HepG2 (cell line): ENCODE measurements around the gene AURKA. TPM values are rescaled to one million over a fixed set of nuclear protein-coding genes. Genes with fewer than 3 reads are reported as not detected.
A peak's percentile ranks its signal among the peaks of the same experiment; 100 is the strongest.

Experiments
- GFI1 ChIP-seq: sonication (generic); formaldehyde crosslinking; IDR thresholded peaks from 2 replicates; pipeline ENCODE4 v1.5.0; 2020; ENCODE audit warnings: missing genetic modification reagents, mild to moderate bottlenecking, borderline replicate concordance
- KDM6A ChIP-seq: IDR thresholded peaks from 2 replicates; pipeline ENCODE4 v1.6.1; 2016; ENCODE audit warnings: low read depth
- NFE2 ChIP-seq: sonication (generic); formaldehyde crosslinking; IDR thresholded peaks from 2 replicates; pipeline ENCODE4 v1.4.0; 2020; ENCODE audit warnings: missing genetic modification reagents
- NFKB2 ChIP-seq: sonication (generic); formaldehyde crosslinking; IDR thresholded peaks from 2 replicates; pipeline ENCODE4 v1.4.0; 2020; ENCODE audit warnings: missing genetic modification reagents, borderline replicate concordance
- TBP ChIP-seq: sonication (generic); formaldehyde crosslinking; IDR thresholded peaks from 2 replicates; pipeline ENCODE4 v1.5.0; 2020; ENCODE audit warnings: missing genetic modification reagents
- XRCC5 ChIP-seq: fragments of 200-400 bp; formaldehyde crosslinking; optimal IDR thresholded peaks from 2 replicates; pipeline ENCODE3; 2017; ENCODE audit warnings: mild to moderate bottlenecking, low read length
- ZNF207 ChIP-seq: fragments of 450-650 bp; IDR thresholded peaks from 2 replicates; pipeline ENCODE4 v1.6.1; 2016; ENCODE audit warnings: antibody characterized with exemption, borderline replicate concordance
- ZNF230 ChIP-seq: sonication (generic); formaldehyde crosslinking; IDR thresholded peaks from 2 replicates; pipeline ENCODE4 v1.4.0; 2020; ENCODE audit warnings: mild to moderate bottlenecking, missing genetic modification reagents
- polyA plus RNA-seq, 8 experiments: library from polyadenylated mRNA; depleted of rRNA in 3 of 8; stranded (reverse) in 7 of 8; unstranded in 1 of 8; fragments of >200 nt; fragmentation: Illumina TruSeq in 4 of 8; extraction: Trizol in 4 of 8; gene quantifications; 2 replicates each; pipeline versions ENCODE4 v1.2.1 to v1.2.3, GENCODE V29; 2011 to 2016; ENCODE audit warnings: low read depth in 4 of 8, missing spikeins in 1 of 8, mixed read lengths in 1 of 8; ENCODE audit not compliant: insufficient read depth in 1 of 8
- total RNA-seq, 5 experiments: library from RNA; depleted of rRNA; stranded (reverse); fragments of >200 nt; fragmentation: Illumina TruSeq; extraction: Trizol; gene quantifications; 2 replicates each; pipeline ENCODE4 v1.2.3, GENCODE V29; 2016; ENCODE audit warnings: low read depth in 1 of 5
- TF ChIP-seq, protein P1 (sequence below): IDR thresholded peaks from 2 replicates; pipeline ENCODE4 v1.6.1; 2016; ENCODE audit warnings: low read depth, missing genetic modification reagents, missing compliant biosample characterization
- TF ChIP-seq, protein P2 (sequence below): sonication (generic); formaldehyde crosslinking; IDR thresholded peaks from 2 replicates; pipeline ENCODE4 v1.5.1; 2020; ENCODE audit warnings: mild to moderate bottlenecking, missing genetic modification reagents, borderline replicate concordance
- TF ChIP-seq, protein P3 (sequence below): sonication (generic); formaldehyde crosslinking; IDR thresholded peaks from 2 replicates; pipeline ENCODE4 v1.4.0; 2020; ENCODE audit warnings: missing genetic modification reagents
- TF ChIP-seq, protein P4 (sequence below): IDR thresholded peaks from 2 replicates; pipeline ENCODE4 v1.6.1; 2016; ENCODE audit warnings: missing compliant biosample characterization, missing genetic modification reagents, borderline replicate concordance

The AURKA gene
- total and polyA plus RNA-seq, 2 of the 13 experiments (the other 11 are each of a cell fraction or from before 2014, with no cell fraction given) = 96.4 to 224 TPM

DNA sequence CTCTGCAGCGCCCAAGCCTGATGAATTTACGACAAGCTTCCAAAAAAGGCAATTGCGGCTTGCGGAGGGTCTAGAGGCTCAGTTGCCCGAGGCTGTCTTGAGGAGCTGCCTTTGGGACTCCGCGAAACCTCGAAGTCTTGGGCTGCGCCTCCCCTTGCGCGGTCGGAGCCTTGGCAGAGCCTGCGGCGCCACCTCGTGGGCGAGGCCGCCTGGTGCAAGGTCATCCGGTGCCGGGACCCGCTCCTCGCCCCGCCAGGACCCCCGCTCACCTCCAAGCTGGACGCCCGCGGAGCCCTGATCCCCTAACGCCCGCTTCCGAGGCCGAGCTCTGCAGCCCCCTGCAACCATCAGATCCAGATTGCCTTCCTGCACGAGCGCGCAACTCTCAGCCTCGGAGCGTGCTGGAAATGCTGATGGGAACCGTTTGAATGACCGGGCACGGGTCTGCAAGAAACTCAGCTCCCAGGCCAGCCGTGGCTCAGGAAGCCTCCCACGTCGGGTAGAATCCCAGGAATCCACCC lies 48.1 kb downstream of the AURKA start (continued):
- TF ChIP-seq, protein P1, sequence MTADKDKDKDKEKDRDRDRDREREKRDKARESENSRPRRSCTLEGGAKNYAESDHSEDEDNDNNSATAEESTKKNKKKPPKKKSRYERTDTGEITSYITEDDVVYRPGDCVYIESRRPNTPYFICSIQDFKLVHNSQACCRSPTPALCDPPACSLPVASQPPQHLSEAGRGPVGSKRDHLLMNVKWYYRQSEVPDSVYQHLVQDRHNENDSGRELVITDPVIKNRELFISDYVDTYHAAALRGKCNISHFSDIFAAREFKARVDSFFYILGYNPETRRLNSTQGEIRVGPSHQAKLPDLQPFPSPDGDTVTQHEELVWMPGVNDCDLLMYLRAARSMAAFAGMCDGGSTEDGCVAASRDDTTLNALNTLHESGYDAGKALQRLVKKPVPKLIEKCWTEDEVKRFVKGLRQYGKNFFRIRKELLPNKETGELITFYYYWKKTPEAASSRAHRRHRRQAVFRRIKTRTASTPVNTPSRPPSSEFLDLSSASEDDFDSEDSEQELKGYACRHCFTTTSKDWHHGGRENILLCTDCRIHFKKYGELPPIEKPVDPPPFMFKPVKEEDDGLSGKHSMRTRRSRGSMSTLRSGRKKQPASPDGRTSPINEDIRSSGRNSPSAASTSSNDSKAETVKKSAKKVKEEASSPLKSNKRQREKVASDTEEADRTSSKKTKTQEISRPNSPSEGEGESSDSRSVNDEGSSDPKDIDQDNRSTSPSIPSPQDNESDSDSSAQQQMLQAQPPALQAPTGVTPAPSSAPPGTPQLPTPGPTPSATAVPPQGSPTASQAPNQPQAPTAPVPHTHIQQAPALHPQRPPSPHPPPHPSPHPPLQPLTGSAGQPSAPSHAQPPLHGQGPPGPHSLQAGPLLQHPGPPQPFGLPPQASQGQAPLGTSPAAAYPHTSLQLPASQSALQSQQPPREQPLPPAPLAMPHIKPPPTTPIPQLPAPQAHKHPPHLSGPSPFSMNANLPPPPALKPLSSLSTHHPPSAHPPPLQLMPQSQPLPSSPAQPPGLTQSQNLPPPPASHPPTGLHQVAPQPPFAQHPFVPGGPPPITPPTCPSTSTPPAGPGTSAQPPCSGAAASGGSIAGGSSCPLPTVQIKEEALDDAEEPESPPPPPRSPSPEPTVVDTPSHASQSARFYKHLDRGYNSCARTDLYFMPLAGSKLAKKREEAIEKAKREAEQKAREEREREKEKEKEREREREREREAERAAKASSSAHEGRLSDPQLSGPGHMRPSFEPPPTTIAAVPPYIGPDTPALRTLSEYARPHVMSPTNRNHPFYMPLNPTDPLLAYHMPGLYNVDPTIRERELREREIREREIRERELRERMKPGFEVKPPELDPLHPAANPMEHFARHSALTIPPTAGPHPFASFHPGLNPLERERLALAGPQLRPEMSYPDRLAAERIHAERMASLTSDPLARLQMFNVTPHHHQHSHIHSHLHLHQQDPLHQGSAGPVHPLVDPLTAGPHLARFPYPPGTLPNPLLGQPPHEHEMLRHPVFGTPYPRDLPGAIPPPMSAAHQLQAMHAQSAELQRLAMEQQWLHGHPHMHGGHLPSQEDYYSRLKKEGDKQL = no peak
- TF ChIP-seq ZNF230 (CRISPR knock-in tag) (no peak), ZNF207 (no peak), NFE2 (CRISPR knock-in tag) (no peak), GFI1 (CRISPR knock-in tag) (no peak), TBP (CRISPR knock-in tag) (no peak), NFKB2 (CRISPR knock-in tag) (peak; percentile 54; the same call in 1 of the 2 replicates), KDM6A (no peak), XRCC5 (peak; percentile 57)
- TF ChIP-seq, protein P2, sequence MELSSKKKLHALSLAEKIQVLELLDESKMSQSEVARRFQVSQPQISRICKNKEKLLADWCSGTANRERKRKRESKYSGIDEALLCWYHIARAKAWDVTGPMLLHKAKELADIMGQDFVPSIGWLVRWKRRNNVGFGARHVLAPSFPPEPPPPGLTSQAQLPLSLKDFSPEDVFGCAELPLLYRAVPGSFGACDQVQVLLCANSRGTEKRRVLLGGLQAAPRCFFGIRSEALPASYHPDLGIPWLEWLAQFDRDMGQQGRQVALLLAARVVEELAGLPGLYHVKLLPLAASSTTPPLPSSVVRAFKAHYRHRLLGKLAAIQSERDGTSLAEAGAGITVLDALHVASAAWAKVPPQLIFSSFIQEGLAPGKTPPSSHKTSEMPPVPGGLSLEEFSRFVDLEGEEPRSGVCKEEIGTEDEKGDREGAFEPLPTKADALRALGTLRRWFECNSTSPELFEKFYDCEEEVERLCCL = no peak
- TF ChIP-seq, protein P3, sequence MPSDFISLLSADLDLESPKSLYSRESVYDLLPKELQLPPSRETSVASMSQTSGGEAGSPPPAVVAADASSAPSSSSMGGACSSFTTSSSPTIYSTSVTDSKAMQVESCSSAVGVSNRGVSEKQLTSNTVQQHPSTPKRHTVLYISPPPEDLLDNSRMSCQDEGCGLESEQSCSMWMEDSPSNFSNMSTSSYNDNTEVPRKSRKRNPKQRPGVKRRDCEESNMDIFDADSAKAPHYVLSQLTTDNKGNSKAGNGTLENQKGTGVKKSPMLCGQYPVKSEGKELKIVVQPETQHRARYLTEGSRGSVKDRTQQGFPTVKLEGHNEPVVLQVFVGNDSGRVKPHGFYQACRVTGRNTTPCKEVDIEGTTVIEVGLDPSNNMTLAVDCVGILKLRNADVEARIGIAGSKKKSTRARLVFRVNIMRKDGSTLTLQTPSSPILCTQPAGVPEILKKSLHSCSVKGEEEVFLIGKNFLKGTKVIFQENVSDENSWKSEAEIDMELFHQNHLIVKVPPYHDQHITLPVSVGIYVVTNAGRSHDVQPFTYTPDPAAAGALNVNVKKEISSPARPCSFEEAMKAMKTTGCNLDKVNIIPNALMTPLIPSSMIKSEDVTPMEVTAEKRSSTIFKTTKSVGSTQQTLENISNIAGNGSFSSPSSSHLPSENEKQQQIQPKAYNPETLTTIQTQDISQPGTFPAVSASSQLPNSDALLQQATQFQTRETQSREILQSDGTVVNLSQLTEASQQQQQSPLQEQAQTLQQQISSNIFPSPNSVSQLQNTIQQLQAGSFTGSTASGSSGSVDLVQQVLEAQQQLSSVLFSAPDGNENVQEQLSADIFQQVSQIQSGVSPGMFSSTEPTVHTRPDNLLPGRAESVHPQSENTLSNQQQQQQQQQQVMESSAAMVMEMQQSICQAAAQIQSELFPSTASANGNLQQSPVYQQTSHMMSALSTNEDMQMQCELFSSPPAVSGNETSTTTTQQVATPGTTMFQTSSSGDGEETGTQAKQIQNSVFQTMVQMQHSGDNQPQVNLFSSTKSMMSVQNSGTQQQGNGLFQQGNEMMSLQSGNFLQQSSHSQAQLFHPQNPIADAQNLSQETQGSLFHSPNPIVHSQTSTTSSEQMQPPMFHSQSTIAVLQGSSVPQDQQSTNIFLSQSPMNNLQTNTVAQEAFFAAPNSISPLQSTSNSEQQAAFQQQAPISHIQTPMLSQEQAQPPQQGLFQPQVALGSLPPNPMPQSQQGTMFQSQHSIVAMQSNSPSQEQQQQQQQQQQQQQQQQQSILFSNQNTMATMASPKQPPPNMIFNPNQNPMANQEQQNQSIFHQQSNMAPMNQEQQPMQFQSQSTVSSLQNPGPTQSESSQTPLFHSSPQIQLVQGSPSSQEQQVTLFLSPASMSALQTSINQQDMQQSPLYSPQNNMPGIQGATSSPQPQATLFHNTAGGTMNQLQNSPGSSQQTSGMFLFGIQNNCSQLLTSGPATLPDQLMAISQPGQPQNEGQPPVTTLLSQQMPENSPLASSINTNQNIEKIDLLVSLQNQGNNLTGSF (CRISPR knock-in tag) = no peak
- TF ChIP-seq, protein P4, sequence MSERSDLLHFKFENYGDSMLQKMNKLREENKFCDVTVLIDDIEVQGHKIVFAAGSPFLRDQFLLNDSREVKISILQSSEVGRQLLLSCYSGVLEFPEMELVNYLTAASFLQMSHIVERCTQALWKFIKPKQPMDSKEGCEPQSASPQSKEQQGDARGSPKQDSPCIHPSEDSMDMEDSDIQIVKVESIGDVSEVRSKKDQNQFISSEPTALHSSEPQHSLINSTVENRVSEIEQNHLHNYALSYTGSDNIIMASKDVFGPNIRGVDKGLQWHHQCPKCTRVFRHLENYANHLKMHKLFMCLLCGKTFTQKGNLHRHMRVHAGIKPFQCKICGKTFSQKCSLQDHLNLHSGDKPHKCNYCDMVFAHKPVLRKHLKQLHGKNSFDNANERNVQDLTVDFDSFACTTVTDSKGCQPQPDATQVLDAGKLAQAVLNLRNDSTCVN = no peak
